Type B pancreatic cell (in vitro differentiated cells): ENCODE measurements around the gene OGT. TPM values are rescaled to one million over a fixed set of nuclear protein-coding genes. Genes with fewer than 3 reads are reported as not detected.
"Not testable (repeated sequence)": the region's sequence is repeated elsewhere in the genome, so short reads cannot be mapped to it uniquely, and the experiment has no call there.

Experiments
- DNase-seq: peaks from one replicate; pipeline ENCODE4 v3.0.0; 2021; ENCODE audit warnings: mixed read lengths; ENCODE audit not compliant: unreplicated experiment; ENCODE audit errors: extremely low spot score
- H3K27ac Mint-ChIP-seq: 2 replicates; pipeline ENCODE4 v1.8.0; 2021; ENCODE audit warnings: mild to moderate bottlenecking, mixed read lengths
- H3K27me3 Mint-ChIP-seq: 2 replicates; pipeline ENCODE4 v1.8.0; 2021; ENCODE audit warnings: mixed read lengths
- H3K36me3 Mint-ChIP-seq: 2 replicates; pipeline ENCODE4 v1.8.0; 2021; ENCODE audit warnings: mixed read lengths
- H3K4me1 Mint-ChIP-seq: one replicate; pipeline ENCODE4 v1.8.0; 2021; ENCODE audit warnings: mixed read lengths; ENCODE audit not compliant: unreplicated experiment
- H3K4me3 Mint-ChIP-seq: 2 replicates; pipeline ENCODE4 v1.8.0; 2021; ENCODE audit warnings: mild to moderate bottlenecking, mixed read lengths
- H3K9me3 Mint-ChIP-seq: 2 replicates; pipeline ENCODE4 v1.8.0; 2021; ENCODE audit warnings: mixed read lengths
- CTCF ChIP-seq: fragments of 200-600 bp; sonication (generic); conservative IDR thresholded peaks from 2 replicates; pipeline ENCODE4 v1.5.0; 2021; ENCODE audit warnings: antibody characterized with exemption, mild to moderate bottlenecking
- total RNA-seq: library from RNA; stranded (reverse); gene quantifications from 2 replicates; pipeline ENCODE4 v1.2.1, GENCODE V29; 2021; ENCODE audit warnings: low replicate concordance

Gene OGT
- total RNA-seq, 1 donor from 2014 or later, result 180 TPM

- Mint-ChIP-seq H3K4me3 (no peak overlapping the region), H3K4me1 (no peaks in the 10 kb centered on the region), H3K27me3 (no peaks in the 10 kb centered on the region), H3K27ac (no peak overlapping the region), H3K9me3 (no peaks in the 10 kb centered on the region), H3K36me3 (peaks cover 21% of the 10 kb centered on the region)
- no peak for TF ChIP-seq CTCF
- DNase-seq, result no peak
Measured at GRCh38 chrX:71565474-71566041, 32.7 kb downstream of the OGT start.

GRCh38 chrX:71571390-71571789, 38.5 kb downstream of the OGT start:
- not testable (repeated sequence) for H3K27ac Mint-ChIP-seq

GRCh38 chrX:71573590-71573989, 40.7 kb downstream of the OGT start:
- no peaks in the 10 kb centered on the region for H3K27me3 Mint-ChIP-seq
- H3K9me3 Mint-ChIP-seq, result no peaks in the 10 kb centered on the region
- peaks cover 14% of the 10 kb centered on the region for H3K36me3 Mint-ChIP-seq
- TF ChIP-seq CTCF, result no peak
- DNase-seq, result no peak
- H3K4me1 Mint-ChIP-seq, result no peaks in the 10 kb centered on the region
- no peak overlapping the region for H3K27ac Mint-ChIP-seq
- H3K4me3 Mint-ChIP-seq, result no peak overlapping the region

More at GRCh38 chrX:71571390-71571789, 38.5 kb downstream of the OGT start:
- not testable (repeated sequence) for H3K4me3 Mint-ChIP-seq, H3K27me3 Mint-ChIP-seq, H3K4me1 Mint-ChIP-seq, H3K9me3 Mint-ChIP-seq, DNase-seq
- peaks cover 14% of the 10 kb centered on the region for H3K36me3 Mint-ChIP-seq

- H3K27ac Mint-ChIP-seq, result no peak overlapping the region
- no peaks in the 10 kb centered on the region for H3K4me1 Mint-ChIP-seq
- H3K36me3 Mint-ChIP-seq, result peaks cover 17% of the 10 kb centered on the region
- H3K9me3 Mint-ChIP-seq, result no peaks in the 10 kb centered on the region
- no peak for DNase-seq
- no peaks in the 10 kb centered on the region for H3K27me3 Mint-ChIP-seq
- no peak for TF ChIP-seq CTCF
- H3K4me3 Mint-ChIP-seq, result no peak overlapping the region
Measured at GRCh38 chrX:71577682-71578081, 44.8 kb downstream of the OGT start.

GRCh38 chrX:71578253-71579135, 45.6 kb downstream of the OGT start, which contains the start of gene GCNA:
Gene GCNA (plus strand): TSS chrX:71578437. CDS start chrX:71580822, 2,385 bp downstream.
- Mint-ChIP-seq H3K4me3 (no peak within 1 kb of the TSS), H3K36me3 (peaks cover 13% of the 10 kb centered on the region), H3K4me1 (no peaks in the 10 kb centered on the region), H3K27me3 (no peaks in the 10 kb centered on the region), H3K27ac (no peak within 1 kb of the TSS), H3K9me3 (no peaks in the 10 kb centered on the region)
- no peak for DNase-seq
- TF ChIP-seq CTCF, result no peak
